C4-2B (cell line): ENCODE results near the gene UBXN2A.

Experiments used
- CTCF ChIP-seq: fragments of 450-650 bp; conservative IDR thresholded peaks from 2 replicates; pipeline ENCODE4 v1.5.1; 2017; ENCODE audit warnings: mild to moderate bottlenecking
- ZFX ChIP-seq: fragments of 450-650 bp; IDR thresholded peaks from 2 replicates; pipeline ENCODE4 v1.6.1; 2017

GRCh38 chr2:23941644-23942043, 1.4 kb downstream of the UBXN2A start:
- TF ChIP-seq CTCF = no peak
- TF ChIP-seq ZFX = no peak
